ENCODE data around the gene ZRANB3. TPM values are rescaled to one million over a fixed set of nuclear protein-coding genes. Genes with fewer than 3 reads are reported as not detected.

Gene ZRANB3
- total and polyA plus RNA-seq, 2 donors (not counting 1 experiment from before 2014, with no cell fraction given), result 4.8 to 7.4 TPM

- no peaks in the 10 kb centered on the region for H3K79me2 ChIP-seq (ENCODE audit: control insufficient read depth, insufficient read depth, low read length)
- no peak overlapping the region for H2AFZ ChIP-seq (ENCODE audit: low read length)
- H3K9ac ChIP-seq (ENCODE audit: insufficient read depth, low read length), result no peak overlapping the region
- no peak overlapping the region for H3K4me2 ChIP-seq (ENCODE audit: extremely low read depth, insufficient read depth, low read length)
- no peak overlapping the region for H3K27ac ChIP-seq (ENCODE audit: insufficient read depth, low read length)
- no peak for DNase-seq (ENCODE audit: low read depth in 2 of 2)
- no peak overlapping the region for H3K4me3 ChIP-seq (replicated peaks in 1 of 4; ENCODE audit: control extremely low read depth in 1 of 4, insufficient read depth in 1 of 4, low read depth in 3 of 4, low read length in 4 of 4)
- H4K20me1 ChIP-seq (ENCODE audit: control insufficient read depth, extremely low read depth, insufficient read depth, low read length), result no peaks in the 10 kb centered on the region
- TF ChIP-seq CTCF (conservative IDR thresholded peaks at IDR 0.05 in 1 of 2, IDR thresholded peaks at IDR 0.05 in 1 of 2; ENCODE audit: low read depth in 1 of 2, low read length in 2 of 2) (no peak), EZH2 (IDR thresholded peaks at IDR 0.05; ENCODE audit: low read length, missing control alignments) (no peak)
- H3K27me3 ChIP-seq (ENCODE audit: control insufficient read depth, insufficient read depth, low read length), result no peaks in the 10 kb centered on the region
- H3K4me1 ChIP-seq (ENCODE audit: control insufficient read depth, extremely low read depth, insufficient read depth, low read length), result no peaks in the 10 kb centered on the region
- no peaks in the 10 kb centered on the region for H3K9me3 ChIP-seq (ENCODE audit: control insufficient read depth, insufficient read depth, low read depth, low read length)
- no peaks in the 10 kb centered on the region for H3K36me3 ChIP-seq (ENCODE audit: control insufficient read depth, insufficient read depth, low read length)
These were observed 341.9 kb downstream of the ZRANB3 start for GRCh38 chr2:135189148-135189547.

GRCh38 chr2:135187270-135187669 lies 343.7 kb downstream of the ZRANB3 start:
- TF ChIP-seq CTCF (conservative IDR thresholded peaks at IDR 0.05 in 1 of 2, IDR thresholded peaks at IDR 0.05 in 1 of 2; ENCODE audit: low read depth in 1 of 2, low read length in 2 of 2), result no peak
- no peak for TF ChIP-seq EZH2 (IDR thresholded peaks at IDR 0.05; ENCODE audit: low read length, missing control alignments)
- H4K20me1 ChIP-seq (ENCODE audit: control insufficient read depth, extremely low read depth, insufficient read depth, low read length), result no peaks in the 10 kb centered on the region
- H3K79me2 ChIP-seq (ENCODE audit: control insufficient read depth, insufficient read depth, low read length), result no peaks in the 10 kb centered on the region
- no peak overlapping the region for H3K4me3 ChIP-seq (replicated peaks in 1 of 4; ENCODE audit: control extremely low read depth in 1 of 4, insufficient read depth in 1 of 4, low read depth in 3 of 4, low read length in 4 of 4)
- no peak overlapping the region for H3K9ac ChIP-seq (ENCODE audit: insufficient read depth, low read length)
- H3K27ac ChIP-seq (ENCODE audit: insufficient read depth, low read length), result no peak overlapping the region
- no peak overlapping the region for H3K4me2 ChIP-seq (ENCODE audit: extremely low read depth, insufficient read depth, low read length)
- no peaks in the 10 kb centered on the region for H3K4me1 ChIP-seq (ENCODE audit: control insufficient read depth, extremely low read depth, insufficient read depth, low read length)
- DNase-seq (ENCODE audit: low read depth in 2 of 2), result no peak
- H3K27me3 ChIP-seq (ENCODE audit: control insufficient read depth, insufficient read depth, low read length), result no peaks in the 10 kb centered on the region
- H3K9me3 ChIP-seq (ENCODE audit: control insufficient read depth, insufficient read depth, low read depth, low read length), result no peaks in the 10 kb centered on the region
- no peaks in the 10 kb centered on the region for H3K36me3 ChIP-seq (ENCODE audit: control insufficient read depth, insufficient read depth, low read length)
- no peak overlapping the region for H2AFZ ChIP-seq (ENCODE audit: low read length)

GRCh38 chr2:135186054-135186453 lies 345.0 kb downstream of the ZRANB3 start:
- TF ChIP-seq CTCF (conservative IDR thresholded peaks at IDR 0.05 in 1 of 2, IDR thresholded peaks at IDR 0.05 in 1 of 2; ENCODE audit: low read depth in 1 of 2, low read length in 2 of 2), result no peak
- TF ChIP-seq EZH2 (IDR thresholded peaks at IDR 0.05; ENCODE audit: low read length, missing control alignments), result no peak
- H3K36me3 ChIP-seq (ENCODE audit: control insufficient read depth, insufficient read depth, low read length), result no peaks in the 10 kb centered on the region
- no peak overlapping the region for H3K4me2 ChIP-seq (ENCODE audit: extremely low read depth, insufficient read depth, low read length)
- H3K9me3 ChIP-seq (ENCODE audit: control insufficient read depth, insufficient read depth, low read depth, low read length), result no peaks in the 10 kb centered on the region
- no peak for DNase-seq (ENCODE audit: low read depth in 2 of 2)
- H3K4me1 ChIP-seq (ENCODE audit: control insufficient read depth, extremely low read depth, insufficient read depth, low read length), result no peaks in the 10 kb centered on the region
- no peak overlapping the region for H3K4me3 ChIP-seq (replicated peaks in 1 of 4; ENCODE audit: control extremely low read depth in 1 of 4, insufficient read depth in 1 of 4, low read depth in 3 of 4, low read length in 4 of 4)
- no peak overlapping the region for H3K27ac ChIP-seq (ENCODE audit: insufficient read depth, low read length)
- H4K20me1 ChIP-seq (ENCODE audit: control insufficient read depth, extremely low read depth, insufficient read depth, low read length), result no peaks in the 10 kb centered on the region
- no peaks in the 10 kb centered on the region for H3K27me3 ChIP-seq (ENCODE audit: control insufficient read depth, insufficient read depth, low read length)
- no peak overlapping the region for H3K9ac ChIP-seq (ENCODE audit: insufficient read depth, low read length)
- no peaks in the 10 kb centered on the region for H3K79me2 ChIP-seq (ENCODE audit: control insufficient read depth, insufficient read depth, low read length)
- no peak overlapping the region for H2AFZ ChIP-seq (ENCODE audit: low read length)
